GM12801 (cell line): ENCODE results near the gene RCL1.

Experiments used
- CTCF ChIP-seq: IDR thresholded peaks from one replicate; pipeline ENCODE4 v1.5.1; 2011; ENCODE audit warnings: control low read depth; ENCODE audit not compliant: insufficient read length; ENCODE audit errors: extremely low read depth

The RCL1 gene, protein sequence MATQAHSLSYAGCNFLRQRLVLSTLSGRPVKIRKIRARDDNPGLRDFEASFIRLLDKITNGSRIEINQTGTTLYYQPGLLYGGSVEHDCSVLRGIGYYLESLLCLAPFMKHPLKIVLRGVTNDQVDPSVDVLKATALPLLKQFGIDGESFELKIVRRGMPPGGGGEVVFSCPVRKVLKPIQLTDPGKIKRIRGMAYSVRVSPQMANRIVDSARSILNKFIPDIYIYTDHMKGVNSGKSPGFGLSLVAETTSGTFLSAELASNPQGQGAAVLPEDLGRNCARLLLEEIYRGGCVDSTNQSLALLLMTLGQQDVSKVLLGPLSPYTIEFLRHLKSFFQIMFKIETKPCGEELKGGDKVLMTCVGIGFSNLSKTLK

DNA sequence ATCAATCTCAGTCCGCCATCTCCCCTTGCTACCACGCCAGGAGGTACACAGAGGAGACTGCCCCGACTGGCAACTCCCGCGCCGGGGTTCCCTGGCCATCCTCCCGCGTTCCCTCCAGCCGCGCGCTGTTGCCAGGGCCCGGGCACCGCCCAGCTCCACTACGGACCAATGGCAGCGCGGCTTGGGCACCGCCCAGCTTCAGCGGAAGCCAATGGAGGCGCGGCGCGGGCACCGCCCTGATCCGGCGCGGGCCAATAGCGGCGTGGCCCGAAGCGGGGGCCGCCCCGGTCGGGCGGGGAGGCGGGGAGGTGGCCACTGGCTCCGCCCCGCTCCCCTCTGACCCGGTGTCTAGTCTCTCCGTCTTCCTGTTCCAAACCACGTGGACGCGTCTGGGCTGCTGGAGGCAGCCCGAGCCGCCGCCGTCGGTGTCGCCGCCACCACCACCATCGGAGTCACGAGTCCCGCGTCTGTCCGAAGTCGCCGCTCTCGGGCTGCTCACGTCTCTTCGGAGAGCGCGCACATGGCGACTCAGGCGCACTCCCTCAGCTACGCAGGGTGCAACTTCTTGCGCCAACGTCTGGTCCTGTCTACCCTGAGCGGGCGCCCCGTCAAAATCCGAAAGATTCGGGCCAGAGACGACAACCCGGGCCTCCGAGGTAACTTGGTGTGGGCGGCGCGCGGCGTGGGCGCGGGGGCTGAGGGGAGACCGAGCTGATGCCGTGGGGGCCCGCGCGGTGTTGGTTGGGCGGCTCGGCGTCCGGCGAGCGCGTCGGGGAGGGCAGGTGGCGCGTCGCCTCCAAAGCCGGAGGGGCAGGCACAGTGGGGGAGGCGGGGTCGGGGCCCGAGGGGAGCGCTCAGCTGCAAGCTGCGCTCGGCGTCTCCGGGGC is at the start of gene RCL1:
Gene RCL1, plus strand, starts transcription at position 373 of the 887 bp plus-strand sequence. Its CDS starts 148 bp downstream, at position 521.
- no peak for TF ChIP-seq CTCF

GRCh38 chr9:4743131-4743875 is 49.4 kb upstream of the RCL1 start:
- TF ChIP-seq CTCF: no peak

DNA sequence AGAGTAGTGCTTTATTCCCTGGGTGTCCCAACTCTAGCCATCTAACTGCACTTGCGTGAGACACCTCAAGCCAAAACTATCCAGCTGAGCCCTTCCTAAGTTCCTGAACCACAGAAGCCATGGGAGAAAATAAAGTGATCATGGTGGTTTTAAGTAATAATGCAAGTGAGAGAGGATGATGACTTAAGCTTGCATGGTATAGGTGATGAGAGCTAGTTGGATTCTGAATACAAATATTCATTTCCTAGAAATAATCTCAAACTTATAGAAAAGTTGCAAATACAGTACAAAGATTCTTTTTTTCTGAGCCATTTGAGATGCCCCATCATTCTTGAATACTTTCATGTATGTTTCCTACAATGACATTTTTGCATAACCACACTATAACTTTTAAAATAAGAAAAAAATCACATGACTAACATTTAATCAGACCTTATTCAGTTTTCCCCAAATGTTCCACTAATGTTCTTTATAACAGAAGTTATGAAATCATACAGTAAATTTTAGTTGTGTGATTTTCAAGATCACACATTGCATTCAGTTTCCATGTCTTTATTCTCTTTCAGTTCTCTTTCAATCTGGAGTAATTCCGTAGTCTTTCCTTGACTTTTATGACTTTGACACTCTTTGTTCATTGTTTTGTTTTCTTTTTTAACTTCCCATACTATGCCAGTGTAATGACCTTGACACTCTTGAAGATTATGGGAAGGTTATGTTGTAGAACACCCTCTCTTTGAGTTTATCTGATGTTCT is 46.3 kb upstream of the RCL1 start:
- no peak for TF ChIP-seq CTCF

DNA sequence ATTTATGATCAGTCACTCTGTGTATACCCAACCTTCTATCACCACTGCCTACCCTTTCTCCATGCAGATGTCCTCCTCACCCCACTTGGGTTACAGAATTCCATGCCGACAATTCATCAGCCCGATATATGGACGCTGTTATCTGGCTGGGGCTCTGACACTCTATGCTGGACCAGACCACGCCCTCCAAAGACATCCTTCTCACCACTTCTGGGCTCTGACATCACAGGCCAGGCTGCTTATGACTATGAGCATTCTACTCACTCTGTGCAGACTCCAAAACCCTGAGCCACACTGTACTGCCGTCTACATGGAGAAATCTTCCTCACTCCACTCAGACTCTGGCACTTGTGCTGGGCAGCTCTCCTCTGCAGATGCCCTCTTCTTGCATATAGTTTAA is 44.1 kb upstream of the RCL1 start:
- no peak for TF ChIP-seq CTCF

- TF ChIP-seq CTCF: no peak
Measured at GRCh38 chr9:4750023-4750673, 42.6 kb upstream of the RCL1 start.

DNA sequence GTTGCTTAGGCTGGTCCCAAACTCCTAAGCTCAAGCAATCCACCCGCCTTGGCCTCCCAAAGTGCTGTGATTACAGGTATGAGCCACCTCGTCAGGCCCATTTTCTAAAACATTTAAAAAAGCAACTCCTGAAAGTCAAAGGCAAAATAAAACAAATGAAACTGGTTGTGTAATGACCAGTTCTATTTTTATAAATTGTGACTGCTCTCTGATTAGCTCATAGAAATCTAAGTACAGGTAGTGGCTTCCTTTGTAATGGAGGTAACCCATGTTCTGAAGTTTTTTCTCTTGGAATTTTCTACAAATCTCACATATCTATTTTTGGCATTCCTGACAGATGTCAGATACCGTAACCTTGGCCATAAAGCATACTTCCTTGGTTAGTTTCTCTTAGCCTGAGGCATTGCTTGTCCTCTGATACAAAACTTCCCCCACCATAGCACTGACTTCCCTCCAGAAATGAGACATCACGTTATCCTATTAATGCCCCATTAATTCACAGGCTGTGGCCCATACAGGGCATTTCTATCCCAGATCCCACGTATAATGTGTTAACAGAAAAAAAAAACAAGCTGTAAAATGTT is 37.6 kb upstream of the RCL1 start:
- no peak for TF ChIP-seq CTCF
